ENCODE results near the gene CAMLG. TPM values are rescaled to one million over a fixed set of nuclear protein-coding genes. Genes with fewer than 3 reads are reported as not detected.

CAMLG gene
- 16.8 and 24.8 TPM in 2 replicates for total RNA-seq

GRCh38 chr5:134738133-134738962 is at the start of gene CAMLG:
TSS of gene CAMLG (plus strand) at chr5:134738548. CDS start at chr5:134738621, 73 bp downstream.

GRCh38 chr5:134758504-134759341 is 20.4 kb downstream of the CAMLG start, which contains the start of gene DDX46:
TSS of gene DDX46 (plus strand) at chr5:134758779. CDS start at chr5:134758939, 160 bp downstream.

Other genes with a start within 250 kb of the CAMLG start
- 29.9 and 51.5 TPM in 2 replicates for gene JADE2, start 212.9 kb upstream of the CAMLG start, total RNA-seq
- 28.2 and 59.2 TPM in 2 replicates for gene SAR1B, start 105.7 kb upstream of the CAMLG start, total RNA-seq
- 6.3 and 14.2 TPM in 2 replicates for gene SEC24A, start 89.8 kb upstream of the CAMLG start, total RNA-seq
- 25.2 and 27.1 TPM in 2 replicates for gene DDX46, start 20.2 kb downstream of the CAMLG start, total RNA-seq
- 18.2 and 24.5 TPM in 2 replicates for gene C5orf24, start 107.4 kb downstream of the CAMLG start, total RNA-seq
- 23.5 and 26.0 TPM in 2 replicates for gene TXNDC15, start 135.8 kb downstream of the CAMLG start, total RNA-seq
- 2.6 and 6.1 TPM in 2 replicates for gene PCBD2, start 166.6 kb downstream of the CAMLG start, total RNA-seq
- 0.07 TPM in 1 of 2 replicates, not detected in the other for gene CATSPER3, start 229.4 kb downstream of the CAMLG start, total RNA-seq

Data from airway epithelial cell (primary cell).